EH (cell line): Measurements from ENCODE around the gene MAPK10.
"Not testable (repeated sequence)": the region's sequence is repeated elsewhere in the genome, so short reads cannot be mapped to it uniquely, and the experiment has no call there.

Source experiments
- DNase-seq: peaks from one replicate; pipeline ENCODE4 v3.0.0-alpha.2; 2015; ENCODE audit warnings: low read depth

The MAPK10 gene

GRCh38 chr4:86106475-86106874, 253.4 kb downstream of the MAPK10 start:
- DNase-seq: no peak

GRCh38 chr4:86101841-86102240, 258.0 kb downstream of the MAPK10 start:
- DNase-seq: no peak

- DNase-seq: no peak
Observed at GRCh38 chr4:86101410-86101809, 258.4 kb downstream of the MAPK10 start.

DNA sequence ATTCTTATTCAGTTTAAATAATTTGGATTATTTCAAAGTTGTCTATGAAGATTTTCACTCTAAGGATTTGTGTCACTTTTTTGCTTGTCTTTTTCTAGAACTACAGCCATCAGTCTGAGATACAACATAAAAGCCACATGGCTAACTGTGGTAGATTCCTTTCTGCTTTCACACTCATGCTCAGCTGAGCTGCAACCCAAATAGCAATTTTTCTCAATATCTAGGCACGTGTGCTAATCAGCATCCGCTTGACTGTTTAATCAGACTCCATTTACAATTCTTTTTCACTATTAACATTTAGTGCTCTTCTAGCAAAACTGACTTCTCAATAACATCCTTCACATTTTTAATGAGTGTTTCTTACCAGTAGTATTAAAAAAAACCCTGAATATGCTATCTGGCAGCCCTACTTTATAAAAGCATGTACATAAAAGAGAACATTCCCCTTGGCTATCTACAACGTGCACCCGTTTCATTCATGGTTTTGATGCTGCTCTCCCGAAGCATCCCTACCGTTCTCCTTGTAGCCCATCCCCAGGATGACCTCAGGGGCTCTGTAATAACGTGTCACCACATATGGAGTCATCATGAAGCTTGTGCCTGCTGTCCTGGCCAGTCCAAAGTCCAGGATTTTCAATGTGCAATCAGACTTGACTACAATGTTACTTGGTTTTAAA, 259.2 kb downstream of the MAPK10 start:
- no peak for DNase-seq

DNA sequence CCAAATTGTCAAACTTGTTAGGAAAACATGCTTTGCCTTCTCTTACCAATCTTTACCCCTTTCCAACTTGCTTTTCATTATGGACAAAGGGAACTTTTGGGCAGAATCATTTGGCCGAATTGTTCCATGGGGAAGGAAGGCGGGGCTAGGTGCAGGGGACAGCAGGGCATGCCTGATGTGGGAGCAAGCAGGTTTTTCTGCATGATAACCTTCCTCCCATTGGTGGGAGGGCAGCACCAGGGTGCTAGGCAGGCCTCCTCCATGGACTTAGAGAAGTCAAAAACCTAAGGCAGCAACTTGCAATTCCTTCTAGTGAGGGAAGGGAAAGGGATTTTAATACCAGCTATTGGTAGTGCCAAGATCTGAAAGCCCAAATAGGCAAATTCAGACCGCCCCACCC, 260.5 kb downstream of the MAPK10 start:
- no peak for DNase-seq

GRCh38 chr4:86098691-86099090, 261.2 kb downstream of the MAPK10 start:
- no peak for DNase-seq

DNA sequence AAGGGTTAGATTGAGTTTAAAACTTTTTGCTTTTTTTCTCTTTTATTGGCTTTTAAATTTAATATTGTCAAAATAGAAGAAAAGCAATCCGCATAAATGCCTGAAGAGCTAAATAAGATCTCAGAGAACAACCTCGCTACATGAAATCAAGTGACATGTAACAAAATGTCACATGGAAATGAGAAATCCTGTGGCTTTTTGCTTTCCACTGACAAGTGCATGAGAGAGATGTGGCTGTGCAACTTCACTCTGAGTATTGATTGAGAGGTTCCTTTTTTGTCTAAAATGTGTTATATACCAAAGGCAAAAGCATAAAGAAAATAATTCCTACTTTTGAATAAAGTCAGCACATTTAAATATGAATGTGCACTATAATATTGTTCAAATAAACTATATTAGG, 263.5 kb downstream of the MAPK10 start:
- no peak for DNase-seq

- peak; percentile 65 for DNase-seq
Observed at GRCh38 chr4:86092684-86093083, 267.2 kb downstream of the MAPK10 start.

- peak; percentile 2 for DNase-seq
Observed at GRCh38 chr4:86091201-86091600, 268.7 kb downstream of the MAPK10 start.

DNA sequence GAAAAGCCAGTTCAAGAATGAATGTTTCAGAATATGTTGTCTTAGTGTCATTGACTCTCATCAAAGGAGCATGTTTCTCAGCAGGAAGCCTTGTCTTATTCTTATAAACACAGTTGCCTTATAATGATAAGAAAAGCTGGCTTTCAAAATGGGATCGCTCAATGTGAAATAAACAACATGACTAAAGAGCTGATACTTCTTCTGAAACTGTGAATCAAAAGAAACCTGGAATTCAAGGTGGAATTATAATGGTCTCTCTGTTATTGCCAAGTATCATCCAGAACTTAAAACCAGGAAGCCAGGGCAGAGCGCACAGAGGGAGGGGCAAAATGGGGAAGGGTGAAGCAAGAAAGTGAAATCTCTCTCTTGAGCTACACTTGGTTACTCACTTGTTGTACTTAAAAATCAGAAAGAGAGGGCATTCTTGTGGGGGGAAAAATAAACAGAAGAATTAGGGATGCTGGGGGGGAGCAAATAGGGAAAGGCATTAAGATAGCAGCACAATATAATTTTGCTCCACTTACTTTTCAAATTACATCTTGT, 270.0 kb downstream of the MAPK10 start:
- no peak for DNase-seq

GRCh38 chr4:86089053-86089452, 270.8 kb downstream of the MAPK10 start:
- DNase-seq: no peak

GRCh38 chr4:86075796-86076195, 284.1 kb downstream of the MAPK10 start:
- DNase-seq: not testable (repeated sequence)

- no peak for DNase-seq
Observed at GRCh38 chr4:86060341-86060740, 299.5 kb downstream of the MAPK10 start.

- DNase-seq: no peak
Observed at GRCh38 chr4:86058621-86059020, 301.2 kb downstream of the MAPK10 start.

DNA sequence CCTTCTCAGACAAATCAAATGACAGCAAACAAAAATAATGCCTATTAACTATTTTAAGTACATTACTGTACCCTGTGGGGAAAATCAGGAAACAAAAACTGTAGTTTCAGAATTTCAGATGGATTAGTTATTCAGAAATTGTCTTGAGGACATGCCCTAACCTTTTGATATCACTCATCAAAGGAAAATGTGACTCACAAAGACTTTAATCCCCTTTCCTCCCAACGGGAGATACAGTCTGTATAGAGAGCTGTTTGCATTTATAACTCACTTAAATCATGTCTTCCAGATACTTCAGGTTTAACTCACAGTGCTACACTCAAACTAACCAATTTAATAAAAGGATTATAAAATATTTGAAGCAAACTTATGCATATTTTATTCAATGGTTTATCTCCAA, 304.0 kb downstream of the MAPK10 start:
- no peak for DNase-seq

GRCh38 chr4:86054286-86055032, 305.4 kb downstream of the MAPK10 start:
- no peak for DNase-seq

GRCh38 chr4:86050496-86050895, 309.4 kb downstream of the MAPK10 start:
- DNase-seq: no peak

DNA sequence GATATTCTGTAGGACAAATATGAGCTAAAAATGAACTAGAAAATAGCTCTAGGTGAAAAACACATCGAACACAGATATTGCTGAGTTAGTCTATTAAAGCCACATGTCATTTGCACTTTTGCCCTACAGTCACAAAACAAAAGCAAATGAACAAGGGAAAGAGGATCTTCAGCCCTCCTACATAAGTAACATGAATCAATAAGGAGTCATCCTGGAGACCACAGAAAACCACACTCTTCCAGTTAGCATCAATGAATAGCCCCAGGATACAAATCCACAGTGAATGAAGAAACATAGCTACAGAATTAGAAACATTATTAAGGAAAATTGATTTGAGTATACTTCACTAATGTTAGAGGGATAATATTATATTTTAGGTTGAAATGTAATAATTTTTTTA, 311.4 kb downstream of the MAPK10 start:
- DNase-seq: peak; percentile 50

- no peak for DNase-seq
Observed at GRCh38 chr4:86044593-86044985, 315.3 kb downstream of the MAPK10 start.

DNA sequence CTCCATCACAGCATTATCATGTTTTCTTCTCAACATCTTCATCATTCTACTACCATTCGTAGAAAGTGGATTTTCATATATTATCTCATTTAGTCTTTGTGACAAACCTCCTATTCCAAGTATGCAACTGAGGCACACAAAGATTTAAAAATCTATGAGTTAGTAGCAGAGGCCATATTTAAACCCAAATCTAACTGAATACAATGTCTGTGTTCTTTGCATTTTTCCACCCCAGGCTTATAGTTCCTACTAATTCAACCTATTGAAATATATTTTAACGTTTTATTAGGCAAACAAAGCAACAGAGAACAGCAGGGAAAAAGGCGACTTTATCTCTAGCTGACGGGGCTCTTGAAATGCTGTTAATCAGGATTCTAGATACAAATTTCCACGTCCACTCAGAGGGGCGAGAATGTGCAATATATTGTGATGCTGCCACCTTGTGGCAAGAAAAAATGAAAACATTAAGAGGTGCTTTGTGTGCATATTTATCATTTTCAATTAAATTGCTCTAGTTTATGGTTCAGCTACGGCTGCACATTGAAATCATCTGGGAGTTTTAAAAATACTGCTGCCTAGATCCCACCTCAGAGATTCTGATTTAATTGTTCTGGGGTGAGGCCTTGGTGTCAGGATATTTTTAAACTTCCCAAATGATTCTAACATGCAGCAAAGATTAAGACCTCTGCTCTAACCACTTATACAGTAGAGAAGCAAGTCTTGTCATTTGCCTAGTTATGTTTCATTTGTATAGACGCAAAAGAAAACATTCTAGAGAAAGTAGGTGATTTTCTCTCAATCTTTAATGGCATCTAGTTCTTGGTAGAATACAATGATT, 315.9 kb downstream of the MAPK10 start:
- peak; percentile 67 for DNase-seq

DNA sequence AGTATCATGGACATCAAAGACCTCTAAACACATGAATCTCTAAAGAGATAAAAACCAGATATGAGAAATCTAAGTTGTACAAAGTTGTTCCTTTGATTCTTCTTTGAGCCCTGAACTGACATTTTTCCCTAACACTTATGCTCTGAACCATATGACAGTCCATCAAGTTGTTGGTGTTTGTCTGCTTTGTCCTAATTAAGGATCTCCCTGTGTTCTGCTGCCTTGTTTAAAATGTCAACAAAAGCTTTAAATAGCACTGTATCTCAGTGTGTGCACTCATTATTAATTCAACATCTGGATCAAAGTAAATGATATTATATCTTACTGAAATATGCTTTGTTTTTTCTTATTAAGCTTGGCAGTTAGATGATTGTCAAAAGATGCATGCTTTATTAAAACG, 321.8 kb downstream of the MAPK10 start:
- no peak for DNase-seq

GRCh38 chr4:86036736-86037135, 323.1 kb downstream of the MAPK10 start:
- peak; percentile 62 for DNase-seq

- peak; percentile 52 for DNase-seq
Observed at GRCh38 chr4:86035688-86036087, 324.2 kb downstream of the MAPK10 start.
